HG02981 (cell line): ENCODE measurements around the gene GREB1L.
"Not testable (repeated sequence)": the region's sequence is repeated elsewhere in the genome, so short reads cannot be mapped to it uniquely, and the experiment has no call there.

ENCODE experiments used
- ATAC-seq: cut with Tn5 transposase; IDR thresholded peaks from one replicate; pipeline ENCODE4 v1.9.1; 2021; ENCODE audit warnings: mild to moderate bottlenecking, moderate library complexity; ENCODE audit not compliant: unreplicated experiment

The GREB1L gene

DNA sequence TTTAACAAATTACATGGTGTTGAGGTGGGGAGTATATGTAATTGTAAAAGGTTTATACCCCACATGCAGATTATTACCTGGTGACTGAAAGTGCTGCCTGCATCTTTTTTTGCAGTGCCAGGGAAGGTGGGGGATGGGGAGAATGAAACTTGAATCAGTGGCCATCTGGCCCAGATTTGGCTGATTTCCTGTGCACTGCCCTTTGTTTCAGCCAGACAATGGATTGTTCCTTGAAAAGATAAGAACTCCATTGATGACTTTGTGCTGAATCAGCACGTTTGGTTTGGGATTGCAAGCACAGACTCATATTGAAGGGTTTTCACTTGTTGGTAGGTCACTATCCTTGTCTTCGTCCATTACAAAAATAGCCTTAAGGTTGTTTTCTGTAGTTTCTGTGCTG is 20.9 kb downstream of the GREB1L start:
- no peak for ATAC-seq

DNA sequence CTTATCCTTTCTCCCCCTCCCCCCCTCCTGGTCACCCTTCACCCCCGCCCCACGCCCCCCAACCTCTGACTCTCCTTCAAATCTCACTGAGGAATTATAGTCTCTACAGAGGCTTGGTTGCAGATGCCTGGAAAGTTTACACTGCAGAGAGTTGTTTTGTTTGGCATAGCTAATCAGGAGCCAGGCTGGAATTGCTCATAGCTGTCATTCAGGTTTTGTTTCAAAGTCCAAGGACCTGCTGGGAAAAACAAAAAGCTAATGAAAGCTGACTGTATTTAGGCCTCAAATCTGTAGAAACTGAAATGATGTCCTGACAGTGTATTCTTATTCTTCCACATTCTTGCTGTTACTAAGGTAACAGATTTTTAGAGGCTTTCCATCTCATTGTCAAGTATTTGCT is 22.6 kb downstream of the GREB1L start:
- no peak for ATAC-seq

DNA sequence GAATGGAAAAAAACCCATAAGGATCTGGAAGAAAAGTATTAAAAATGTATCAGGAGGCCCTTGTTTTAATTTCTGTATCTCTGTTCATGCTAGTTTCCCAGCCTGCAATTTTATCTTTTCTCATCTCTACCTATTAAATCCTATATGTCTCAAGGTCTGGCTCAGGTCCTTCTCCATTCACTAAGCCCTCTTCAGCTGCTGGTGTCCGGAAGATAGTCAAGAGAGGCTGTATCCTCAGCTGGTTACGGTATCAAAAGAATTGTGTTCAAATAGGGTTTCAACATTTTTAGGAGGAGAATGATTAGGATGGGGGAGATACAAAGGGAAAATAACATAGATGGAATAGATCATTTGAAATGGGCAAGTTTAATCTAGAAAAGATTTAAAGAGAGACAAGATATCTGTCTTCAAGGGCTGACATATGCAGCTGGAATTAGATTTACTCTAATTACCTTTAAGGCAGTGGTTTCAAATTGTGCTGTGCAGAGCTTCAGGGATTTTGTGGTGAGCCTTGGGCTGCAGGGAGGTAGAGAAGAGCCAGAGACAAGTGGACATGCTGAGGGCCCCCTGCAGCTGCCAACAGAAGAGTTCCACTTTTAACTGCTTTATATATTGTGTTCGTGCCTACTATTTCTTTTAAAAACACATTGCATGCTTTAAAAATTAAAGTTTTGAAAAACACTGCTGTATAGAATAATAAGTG is 24.1 kb downstream of the GREB1L start:
- no peak for ATAC-seq

- no peak for ATAC-seq
These were observed 25.4 kb downstream of the GREB1L start for GRCh38 chr18:21267400-21267799.

DNA sequence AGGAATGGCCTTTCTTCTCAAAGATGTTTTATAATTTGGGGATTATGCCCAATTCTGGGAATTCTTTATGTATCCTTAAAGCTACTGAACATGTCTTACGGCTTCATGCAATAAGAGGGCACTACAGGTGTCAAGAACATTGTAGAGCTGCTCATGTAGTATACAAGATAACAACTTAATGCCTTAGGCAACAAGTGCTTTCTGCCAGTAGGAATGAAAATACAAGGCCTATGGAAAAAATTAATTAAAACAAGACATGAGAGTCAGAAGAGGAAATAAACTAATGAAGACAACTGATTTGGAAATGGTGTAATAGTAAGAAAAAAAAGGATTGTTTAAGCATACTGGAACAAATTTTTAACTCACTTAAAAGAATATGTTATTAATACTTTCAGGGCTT is 27.3 kb downstream of the GREB1L start:
- ATAC-seq, result no peak

DNA sequence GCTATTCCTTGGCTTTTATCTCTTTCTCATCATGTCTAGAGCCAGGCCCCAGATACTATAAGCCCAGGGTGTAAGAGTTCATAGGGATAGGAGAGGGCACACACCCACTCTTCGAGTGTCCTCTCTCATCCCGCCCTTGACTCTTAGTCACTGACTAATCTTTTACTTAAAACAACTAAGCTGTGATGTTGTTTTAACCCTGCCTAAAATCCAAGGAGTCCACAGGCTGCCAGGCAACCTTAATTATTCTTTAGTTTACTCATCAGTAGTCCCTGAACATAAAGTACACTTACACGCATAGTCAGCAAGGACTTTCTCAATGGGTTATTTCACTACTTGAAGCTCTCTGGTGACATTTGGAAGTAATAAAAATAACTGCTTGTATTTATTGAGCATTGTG is 28.4 kb downstream of the GREB1L start:
- no peak for ATAC-seq

DNA sequence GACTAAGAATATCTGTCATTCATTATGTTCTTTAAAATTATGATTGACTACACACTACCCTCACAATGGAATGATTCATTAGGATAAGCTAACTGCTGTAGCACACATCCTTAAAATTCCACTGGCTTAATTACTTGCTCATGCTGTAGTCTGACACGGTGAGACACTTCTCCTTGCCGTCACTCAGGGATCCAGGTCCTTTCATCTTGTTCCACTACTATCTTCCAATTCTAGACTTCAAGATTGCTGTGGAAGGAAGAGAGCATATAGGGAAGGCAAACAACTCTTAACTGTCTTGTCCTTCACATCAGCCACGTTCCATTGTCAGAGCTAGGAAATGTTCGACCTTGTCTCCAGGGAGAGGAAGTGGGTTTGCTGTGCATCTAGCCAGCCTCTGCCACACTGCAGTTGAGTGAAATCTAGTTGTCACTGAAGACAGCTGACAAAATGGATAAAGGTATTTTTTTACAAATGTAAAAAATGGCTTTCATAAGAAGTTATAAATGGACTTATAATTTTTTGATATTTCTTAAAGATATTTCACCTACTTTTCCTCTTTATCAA is 30.1 kb downstream of the GREB1L start:
- no peak for ATAC-seq

GRCh38 chr18:21273568-21273967 is 31.5 kb downstream of the GREB1L start:
- ATAC-seq, result no peak

GRCh38 chr18:21275645-21276044 is 33.6 kb downstream of the GREB1L start:
- no peak for ATAC-seq

GRCh38 chr18:21277578-21277977 is 35.5 kb downstream of the GREB1L start:
- ATAC-seq, result no peak

DNA sequence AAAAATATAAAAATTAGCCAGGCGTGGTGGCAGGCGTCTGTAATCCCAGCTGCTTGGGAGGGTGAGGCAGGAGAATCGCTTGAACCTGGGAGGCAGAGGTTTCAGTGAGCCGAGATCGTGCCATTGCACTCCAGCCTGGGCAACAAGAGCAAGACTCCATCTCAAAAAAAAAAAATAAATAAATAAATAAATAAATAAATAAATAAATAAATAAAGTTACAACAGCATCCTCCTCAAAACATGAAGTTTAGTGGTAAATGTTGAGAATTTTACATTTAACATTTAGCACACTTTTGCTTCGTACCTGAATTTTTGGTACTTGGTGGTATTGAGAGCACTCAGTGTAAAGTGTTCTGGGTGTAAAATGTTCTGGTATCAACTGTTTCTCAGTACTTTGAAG is 36.2 kb downstream of the GREB1L start:
- not testable (repeated sequence) for ATAC-seq

DNA sequence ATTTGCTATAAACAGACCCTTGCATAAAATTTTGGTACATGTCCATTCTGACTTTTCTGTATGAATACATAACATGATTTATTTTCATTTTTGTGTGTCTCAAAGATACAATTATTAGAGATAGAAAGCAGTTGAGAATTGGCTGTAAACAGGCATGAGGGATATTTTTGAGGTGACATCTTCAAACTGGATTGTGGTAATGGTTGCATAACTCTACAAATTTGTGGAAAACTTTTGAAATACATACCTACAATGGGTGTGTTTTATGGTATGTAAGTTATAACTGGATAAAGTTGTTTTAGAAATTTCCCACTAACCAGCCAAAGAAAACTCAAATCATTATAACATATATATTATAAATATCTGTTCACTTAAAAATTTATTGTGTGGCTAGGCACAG is 39.6 kb downstream of the GREB1L start:
- no peak for ATAC-seq

GRCh38 chr18:21284540-21284939 is 42.5 kb downstream of the GREB1L start:
- no peak for ATAC-seq

DNA sequence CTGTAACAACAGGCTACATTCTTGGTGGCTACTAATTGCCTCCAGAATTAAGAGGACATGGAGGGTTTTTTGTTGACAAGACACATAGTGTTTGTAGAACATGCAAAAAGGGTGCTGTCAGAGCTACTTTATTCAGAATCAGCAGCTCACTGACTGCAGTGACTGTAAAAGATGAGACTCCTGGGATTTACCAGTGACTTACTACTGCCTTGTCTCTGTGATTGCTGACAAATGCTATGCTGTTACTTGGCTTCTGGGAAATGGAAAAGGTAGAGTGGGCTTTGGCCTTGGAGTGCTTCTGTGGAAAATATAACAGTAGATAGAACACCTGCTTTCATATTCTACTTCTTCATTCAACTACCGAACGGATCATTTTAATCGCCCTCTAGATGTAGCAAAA is 47.8 kb downstream of the GREB1L start:
- no peak for ATAC-seq

GRCh38 chr18:21291106-21291505 is 49.1 kb downstream of the GREB1L start:
- ATAC-seq, result no peak

DNA sequence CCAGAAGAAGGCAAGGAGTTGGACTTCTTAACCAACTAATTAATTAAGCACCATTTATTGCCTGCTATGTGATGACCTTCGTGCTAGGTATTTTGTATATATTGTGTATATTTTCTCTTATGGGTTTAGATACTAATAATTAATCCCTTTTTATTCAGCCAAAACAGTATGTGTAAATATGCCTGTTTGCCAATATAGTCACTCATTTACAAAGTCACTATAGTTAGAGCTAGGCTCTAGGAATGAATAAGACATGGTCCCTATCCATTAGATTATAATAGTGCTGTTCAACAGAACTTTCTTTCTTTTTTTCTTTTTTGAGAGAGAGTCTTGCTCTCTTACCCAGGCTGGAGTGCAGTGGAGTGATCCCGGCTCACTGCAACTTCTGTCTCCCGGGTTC is 51.4 kb downstream of the GREB1L start:
- ATAC-seq, result no peak

DNA sequence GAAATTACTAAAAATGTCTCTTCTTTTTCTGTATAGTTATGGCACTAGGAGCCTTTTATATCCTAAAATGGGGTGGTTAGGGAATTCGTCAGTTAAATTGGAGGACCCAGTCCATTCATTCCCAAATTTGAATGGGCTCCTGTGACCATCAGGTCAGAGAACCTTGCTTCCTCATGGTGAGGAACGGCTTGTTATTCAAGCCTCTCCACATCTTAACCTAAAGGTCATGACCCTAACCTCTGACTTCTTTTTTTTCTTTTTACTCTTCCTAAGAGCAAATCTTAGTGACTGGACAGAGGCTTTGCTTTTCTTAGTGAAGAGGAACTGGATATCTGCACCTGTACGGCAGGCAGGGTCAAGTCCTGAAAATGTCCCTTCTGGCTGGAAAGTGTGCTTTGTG is 53.1 kb downstream of the GREB1L start:
- ATAC-seq, result no peak

DNA sequence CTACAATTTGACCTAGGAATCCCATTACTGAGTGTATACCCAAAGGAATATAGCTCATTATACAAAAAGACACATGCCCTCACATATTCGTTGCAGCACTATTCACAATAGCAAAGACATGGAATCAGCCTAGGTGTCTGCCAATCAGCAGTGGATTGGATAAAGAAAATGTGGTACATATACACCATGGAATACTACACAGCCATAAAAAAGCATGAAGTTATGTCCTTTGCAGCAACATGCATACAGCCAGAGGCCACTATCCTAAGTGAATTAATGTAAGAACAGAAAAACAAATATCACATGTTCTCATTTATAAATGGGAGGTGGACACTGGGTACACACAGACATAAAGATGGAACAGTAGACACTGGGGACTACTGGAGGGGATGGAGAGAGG is 54.0 kb downstream of the GREB1L start:
- ATAC-seq, result no peak

GRCh38 chr18:21298351-21298750 is 56.3 kb downstream of the GREB1L start:
- no peak for ATAC-seq

DNA sequence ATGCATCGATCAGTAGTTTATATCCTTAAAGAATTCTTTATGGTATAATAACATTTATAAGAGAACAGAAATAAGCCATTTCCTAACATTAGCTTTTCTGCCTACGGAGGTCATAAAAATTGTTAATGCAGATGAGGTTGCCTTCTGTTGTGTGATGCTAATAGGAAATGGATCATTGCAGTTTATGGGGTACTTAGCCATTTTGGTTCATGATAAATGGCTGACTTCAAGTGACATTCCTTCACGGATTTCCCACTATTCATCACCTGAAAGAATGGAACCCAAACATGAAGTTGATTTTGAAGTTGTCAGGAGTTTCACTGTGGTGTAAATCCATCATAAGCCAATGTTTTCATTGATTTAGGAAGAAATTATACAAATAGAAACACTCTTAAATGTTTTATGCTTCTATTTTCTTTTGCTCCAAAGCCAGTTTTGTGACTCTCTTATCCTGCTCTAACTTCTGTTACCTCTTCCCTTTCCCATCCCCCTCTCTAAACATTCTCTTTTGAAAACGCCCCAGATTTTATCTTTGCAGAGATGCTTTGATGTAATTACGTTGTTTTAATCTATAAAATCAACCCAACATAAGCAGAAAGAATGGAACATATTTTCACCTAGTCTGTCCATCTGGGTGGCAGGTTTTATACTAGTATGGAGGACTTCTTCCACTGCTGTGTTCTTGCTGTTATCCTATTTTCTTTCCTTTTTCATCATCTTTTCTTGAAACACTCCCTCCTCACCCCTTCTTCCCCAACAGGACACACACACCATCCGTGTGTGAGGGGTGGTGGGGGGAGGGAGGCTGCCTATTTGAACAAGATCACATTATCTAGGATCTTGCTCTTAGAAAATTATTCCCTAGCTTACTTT is 58.2 kb downstream of the GREB1L start:
- ATAC-seq, result no peak

DNA sequence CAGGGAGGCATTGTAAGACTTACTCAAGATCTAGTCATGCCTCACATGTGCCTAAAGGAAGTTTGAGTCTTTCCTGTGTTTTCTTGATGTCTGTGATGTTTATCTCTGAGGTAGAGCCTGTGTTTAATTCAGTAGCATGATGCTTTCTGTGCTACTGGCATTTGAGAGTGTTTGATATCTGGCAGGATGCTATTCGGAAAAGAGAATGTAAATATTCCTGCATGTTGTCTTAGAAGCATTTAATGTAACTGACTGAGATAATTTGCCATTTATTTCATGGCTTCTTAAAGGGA is 58.8 kb downstream of the GREB1L start:
- no peak for ATAC-seq

DNA sequence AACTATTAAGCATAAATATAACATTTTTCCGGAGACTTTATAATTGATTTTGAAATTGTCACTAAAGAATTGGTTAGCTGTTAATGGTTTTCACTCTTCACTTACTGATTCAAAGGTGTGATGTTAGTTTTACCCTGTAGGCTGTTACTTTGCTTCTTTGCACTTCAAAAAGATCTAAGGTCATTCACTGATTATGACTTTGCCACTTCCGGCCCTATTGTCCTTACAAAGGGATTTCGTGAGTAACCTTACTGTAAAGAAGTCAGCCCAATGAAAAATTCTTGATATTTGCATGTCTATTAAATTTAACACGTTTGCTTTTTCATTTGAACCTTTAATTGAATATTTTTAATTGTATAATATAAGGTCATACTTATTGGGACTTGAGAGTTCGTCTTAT is 61.4 kb downstream of the GREB1L start:
- ATAC-seq, result no peak
